ENCODE results near the gene FBXL19.

The FBXL19 gene

GRCh38 chr16:30924076-30924912, 922 bp downstream of the FBXL19 start:
- Histone ChIP-seq H3K9me3 (ENCODE audit: control insufficient read depth, insufficient read depth, low read depth, low read length) (no peaks in the 10 kb centered on the region), H3K27ac (ENCODE audit: low read depth, low read length) (no peak overlapping the region), H3K4me1 (ENCODE audit: control insufficient read depth, insufficient read depth, low read length) (peaks cover 7% of the 10 kb centered on the region), H3K9ac (ENCODE audit: low read length) (peak overlapping the region; percentile 75), H3K4me3 (ENCODE audit: low read depth, low read length) (peak overlapping the region; percentile 67), H3K36me3 (ENCODE audit: control insufficient read depth, insufficient read depth, low read length) (peaks cover 23% of the 10 kb centered on the region), H3K27me3 (ENCODE audit: control insufficient read depth, insufficient read depth, low read length) (no peaks in the 10 kb centered on the region)

GRCh38 chr16:30924913-30925631, 1.7 kb downstream of the FBXL19 start:
- peaks cover 7% of the 10 kb centered on the region for H3K4me1 ChIP-seq (ENCODE audit: control insufficient read depth, insufficient read depth, low read length)
- H3K36me3 ChIP-seq (ENCODE audit: control insufficient read depth, insufficient read depth, low read length) = peaks cover 29% of the 10 kb centered on the region
- H3K9me3 ChIP-seq (ENCODE audit: control insufficient read depth, insufficient read depth, low read depth, low read length) = no peaks in the 10 kb centered on the region
- no peaks in the 10 kb centered on the region for H3K27me3 ChIP-seq (ENCODE audit: control insufficient read depth, insufficient read depth, low read length)
- no peak overlapping the region for H3K27ac ChIP-seq (ENCODE audit: low read depth, low read length)
- peak overlapping the region; percentile 43 for H3K9ac ChIP-seq (ENCODE audit: low read length)
- peak overlapping the region; percentile 67 for H3K4me3 ChIP-seq (ENCODE audit: low read depth, low read length)

GRCh38 chr16:30925632-30925987, 2.2 kb downstream of the FBXL19 start:
- no peaks in the 10 kb centered on the region for H3K27me3 ChIP-seq (ENCODE audit: control insufficient read depth, insufficient read depth, low read length)
- H3K27ac ChIP-seq (ENCODE audit: low read depth, low read length) = no peak overlapping the region
- H3K4me3 ChIP-seq (ENCODE audit: low read depth, low read length) = no peak overlapping the region
- H3K4me1 ChIP-seq (ENCODE audit: control insufficient read depth, insufficient read depth, low read length) = peaks cover 7% of the 10 kb centered on the region
- peaks cover 33% of the 10 kb centered on the region for H3K36me3 ChIP-seq (ENCODE audit: control insufficient read depth, insufficient read depth, low read length)
- no peak overlapping the region for H3K9ac ChIP-seq (ENCODE audit: low read length)
- no peaks in the 10 kb centered on the region for H3K9me3 ChIP-seq (ENCODE audit: control insufficient read depth, insufficient read depth, low read depth, low read length)

- H3K9ac ChIP-seq (ENCODE audit: low read length) = no peak overlapping the region
- no peak overlapping the region for H3K27ac ChIP-seq (ENCODE audit: low read depth, low read length)
- H3K27me3 ChIP-seq (ENCODE audit: control insufficient read depth, insufficient read depth, low read length) = no peaks in the 10 kb centered on the region
- peaks cover 7% of the 10 kb centered on the region for H3K4me1 ChIP-seq (ENCODE audit: control insufficient read depth, insufficient read depth, low read length)
- H3K9me3 ChIP-seq (ENCODE audit: control insufficient read depth, insufficient read depth, low read depth, low read length) = no peaks in the 10 kb centered on the region
- peaks cover 39% of the 10 kb centered on the region for H3K36me3 ChIP-seq (ENCODE audit: control insufficient read depth, insufficient read depth, low read length)
- no peak overlapping the region for H3K4me3 ChIP-seq (ENCODE audit: low read depth, low read length)
These were observed 2.8 kb downstream of the FBXL19 start for GRCh38 chr16:30925995-30926811.

GRCh38 chr16:30926937-30927788, 3.8 kb downstream of the FBXL19 start:
- peaks cover 4% of the 10 kb centered on the region for H3K4me1 ChIP-seq (ENCODE audit: control insufficient read depth, insufficient read depth, low read length)
- H3K27me3 ChIP-seq (ENCODE audit: control insufficient read depth, insufficient read depth, low read length) = no peaks in the 10 kb centered on the region
- peak overlapping the region; percentile 28 for H3K4me3 ChIP-seq (ENCODE audit: low read depth, low read length)
- H3K27ac ChIP-seq (ENCODE audit: low read depth, low read length) = 0 out of 2 replicates have a peak overlapping the region, but pooled peaks have one; percentile 11
- peaks cover 46% of the 10 kb centered on the region for H3K36me3 ChIP-seq (ENCODE audit: control insufficient read depth, insufficient read depth, low read length)
- no peak overlapping the region for H3K9ac ChIP-seq (ENCODE audit: low read length)
- no peaks in the 10 kb centered on the region for H3K9me3 ChIP-seq (ENCODE audit: control insufficient read depth, insufficient read depth, low read depth, low read length)

GRCh38 chr16:30927789-30928378, 4.5 kb downstream of the FBXL19 start:
- H3K4me3 ChIP-seq (ENCODE audit: low read depth, low read length) = peak overlapping the region; percentile 28; the same call in 1 of the 2 replicates
- H3K9ac ChIP-seq (ENCODE audit: low read length) = no peak overlapping the region
- H3K36me3 ChIP-seq (ENCODE audit: control insufficient read depth, insufficient read depth, low read length) = peaks cover 50% of the 10 kb centered on the region
- H3K27ac ChIP-seq (ENCODE audit: low read depth, low read length) = 0 out of 2 replicates have a peak overlapping the region, but pooled peaks have one; percentile 11
- no peaks in the 10 kb centered on the region for H3K27me3 ChIP-seq (ENCODE audit: control insufficient read depth, insufficient read depth, low read length)
- H3K4me1 ChIP-seq (ENCODE audit: control insufficient read depth, insufficient read depth, low read length) = peaks cover 4% of the 10 kb centered on the region
- H3K9me3 ChIP-seq (ENCODE audit: control insufficient read depth, insufficient read depth, low read depth, low read length) = no peaks in the 10 kb centered on the region

GRCh38 chr16:30928390-30928789, 5.0 kb downstream of the FBXL19 start:
- peaks cover 4% of the 10 kb centered on the region for H3K4me1 ChIP-seq (ENCODE audit: control insufficient read depth, insufficient read depth, low read length)
- H3K36me3 ChIP-seq (ENCODE audit: control insufficient read depth, insufficient read depth, low read length) = peaks cover 50% of the 10 kb centered on the region
- no peak overlapping the region for H3K27ac ChIP-seq (ENCODE audit: low read depth, low read length)
- no peaks in the 10 kb centered on the region for H3K9me3 ChIP-seq (ENCODE audit: control insufficient read depth, insufficient read depth, low read depth, low read length)
- no peak overlapping the region for H3K9ac ChIP-seq (ENCODE audit: low read length)
- H3K27me3 ChIP-seq (ENCODE audit: control insufficient read depth, insufficient read depth, low read length) = no peaks in the 10 kb centered on the region
- no peak overlapping the region for H3K4me3 ChIP-seq (ENCODE audit: low read depth, low read length)

- peaks cover 4% of the 10 kb centered on the region for H3K4me1 ChIP-seq (ENCODE audit: control insufficient read depth, insufficient read depth, low read length)
- no peak overlapping the region for H3K27ac ChIP-seq (ENCODE audit: low read depth, low read length)
- H3K4me3 ChIP-seq (ENCODE audit: low read depth, low read length) = no peak overlapping the region
- H3K9me3 ChIP-seq (ENCODE audit: control insufficient read depth, insufficient read depth, low read depth, low read length) = no peaks in the 10 kb centered on the region
- no peak overlapping the region for H3K9ac ChIP-seq (ENCODE audit: low read length)
- H3K27me3 ChIP-seq (ENCODE audit: control insufficient read depth, insufficient read depth, low read length) = no peaks in the 10 kb centered on the region
- H3K36me3 ChIP-seq (ENCODE audit: control insufficient read depth, insufficient read depth, low read length) = peaks cover 50% of the 10 kb centered on the region
These were observed 5.8 kb downstream of the FBXL19 start for GRCh38 chr16:30929167-30929566.

GRCh38 chr16:30930160-30930571, 6.8 kb downstream of the FBXL19 start:
- H3K4me1 ChIP-seq (ENCODE audit: control insufficient read depth, insufficient read depth, low read length) = peaks cover 9% of the 10 kb centered on the region
- H3K27ac ChIP-seq (ENCODE audit: low read depth, low read length) = no peak overlapping the region
- no peaks in the 10 kb centered on the region for H3K9me3 ChIP-seq (ENCODE audit: control insufficient read depth, insufficient read depth, low read depth, low read length)
- no peaks in the 10 kb centered on the region for H3K27me3 ChIP-seq (ENCODE audit: control insufficient read depth, insufficient read depth, low read length)
- no peak overlapping the region for H3K9ac ChIP-seq (ENCODE audit: low read length)
- no peak overlapping the region for H3K4me3 ChIP-seq (ENCODE audit: low read depth, low read length)
- peaks cover 55% of the 10 kb centered on the region for H3K36me3 ChIP-seq (ENCODE audit: control insufficient read depth, insufficient read depth, low read length)
